CD14-positive monocyte (primary cell): ENCODE measurements around the gene KDM6A. TPM values are rescaled to one million over a fixed set of nuclear protein-coding genes. Genes with fewer than 3 reads are reported as not detected.

Experiments used
- DNase-seq, 3 donors: peaks; one replicate each; pipeline ENCODE4 v3.0.0-alpha.2; 2011 to 2022
- H2AFZ ChIP-seq: 2 replicates; pipeline ENCODE4 v1.6.0; 2012; ENCODE audit warnings: mild to moderate bottlenecking, low read depth, low read length, inconsistent platforms; ENCODE audit not compliant: insufficient read depth, poor library complexity, severe bottlenecking
- H3K27ac ChIP-seq, 2 donors: 1 replicate in 1 of 2; 2 replicates in 1 of 2; pipeline ENCODE4 v1.5.1; 2012 to 2013; ENCODE audit warnings: low read length in 2 of 2, control low read depth in 1 of 2, inconsistent platforms in 1 of 2, low read depth in 1 of 2, mild to moderate bottlenecking in 1 of 2
- H3K27me3 ChIP-seq, 2 donors: one replicate each; pipeline versions ENCODE4 v1.6.0 to v1.6.1; 2011 to 2013; ENCODE audit warnings: low read length in 2 of 2; ENCODE audit not compliant: control insufficient read depth in 2 of 2, insufficient read depth in 2 of 2
- H3K36me3 ChIP-seq, 2 donors: replicated peaks in 1 of 2; 1 replicate in 1 of 2; 2 replicates in 1 of 2; pipeline versions ENCODE4 v1.5.1 to v1.6.1; 2012 to 2013; ENCODE audit warnings: low read length in 2 of 2, control low read depth in 1 of 2, inconsistent platforms in 1 of 2, mild to moderate bottlenecking in 1 of 2; ENCODE audit not compliant: insufficient read depth in 2 of 2, control insufficient read depth in 1 of 2
- H3K4me1 ChIP-seq, 2 donors: 1 replicate in 1 of 2; 2 replicates in 1 of 2; pipeline versions ENCODE4 v1.5.1 to v1.6.1; 2012 to 2013; ENCODE audit warnings: low read length in 2 of 2, control low read depth in 1 of 2, inconsistent platforms in 1 of 2, mild to moderate bottlenecking in 1 of 2, moderate library complexity in 1 of 2; ENCODE audit not compliant: insufficient read depth in 2 of 2, control insufficient read depth in 1 of 2
- H3K4me2 ChIP-seq: replicated peaks from 2 replicates; pipeline ENCODE3; 2012; ENCODE audit warnings: low read length, moderate library complexity, mild to moderate bottlenecking; ENCODE audit not compliant: poor library complexity, severe bottlenecking; ENCODE audit errors: extremely low read depth
- H3K4me3 ChIP-seq, 3 experiments: fragments of 200-600 bp in 1 of 3; sonication (generic) in 1 of 3; replicated peaks in 1 of 3; 1 replicate in 2 of 3; 2 replicates in 1 of 3; pipeline ENCODE4 v1.5.1; 2011 to 2013; ENCODE audit warnings: low read length in 3 of 3, mild to moderate bottlenecking in 3 of 3, control low read depth in 2 of 3, low read depth in 2 of 3, inconsistent platforms in 1 of 3, moderate library complexity in 1 of 3
- H3K79me2 ChIP-seq: 2 replicates; pipeline ENCODE4 v1.6.0; 2012; ENCODE audit warnings: mild to moderate bottlenecking, control low read depth, inconsistent platforms, low read length, moderate library complexity; ENCODE audit not compliant: insufficient read depth
- H3K9ac ChIP-seq: 2 replicates; pipeline ENCODE4 v1.6.0; 2017; ENCODE audit warnings: low read length, mild to moderate bottlenecking; ENCODE audit not compliant: insufficient read depth, poor library complexity, severe bottlenecking
- H3K9me3 ChIP-seq, 2 donors: replicated peaks in 1 of 2; 1 replicate in 1 of 2; 2 replicates in 1 of 2; pipeline versions ENCODE4 v1.5.1 to v1.6.1; 2012 to 2013; ENCODE audit warnings: low read length in 2 of 2, control low read depth in 1 of 2; ENCODE audit not compliant: control insufficient read depth in 1 of 2, insufficient read depth in 1 of 2
- H4K20me1 ChIP-seq: 2 replicates; pipeline ENCODE4 v1.6.0; 2012; ENCODE audit warnings: mild to moderate bottlenecking, low read length, control low read depth, moderate library complexity; ENCODE audit not compliant: insufficient read depth
- H3K27ac Mint-ChIP-seq, 7 donors: one replicate each; pipeline ENCODE4 v1.8.0; 2020; ENCODE audit warnings: mild to moderate bottlenecking in 7 of 7, mixed read lengths in 7 of 7, moderate library complexity in 6 of 7, inconsistent platforms in 2 of 7
- H3K27me3 Mint-ChIP-seq, 3 donors: one replicate each; pipeline ENCODE4 v1.8.0; 2021 to 2022; ENCODE audit warnings: low read depth in 3 of 3, mild to moderate bottlenecking in 3 of 3, mixed read lengths in 3 of 3, moderate library complexity in 3 of 3, inconsistent platforms in 1 of 3
- H3K36me3 Mint-ChIP-seq, 2 donors: one replicate each; pipeline ENCODE4 v1.8.0; 2020; ENCODE audit warnings: mixed read lengths in 2 of 2, inconsistent platforms in 1 of 2, mild to moderate bottlenecking in 1 of 2
- H3K4me1 Mint-ChIP-seq: one replicate; pipeline ENCODE4 v1.8.0; 2020; ENCODE audit warnings: mild to moderate bottlenecking, mixed read lengths
- H3K4me3 Mint-ChIP-seq, 2 donors: one replicate each; pipeline ENCODE4 v1.8.0; 2020; ENCODE audit warnings: mild to moderate bottlenecking in 2 of 2, mixed read lengths in 2 of 2, moderate library complexity in 1 of 2
- H3K9me3 Mint-ChIP-seq, 7 donors: one replicate each; pipeline ENCODE4 v1.8.0; 2020 to 2022; ENCODE audit warnings: mixed read lengths in 7 of 7, mild to moderate bottlenecking in 6 of 7, moderate library complexity in 6 of 7, inconsistent platforms in 2 of 7
- CTCF ChIP-seq: fragments of 200-600 bp; IDR thresholded peaks from one replicate; pipeline ENCODE4 v1.8.0; 2022; ENCODE audit warnings: antibody characterized with exemption, mild to moderate bottlenecking
- WGBS: methylation state at CpG from one replicate; pipeline ENCODE4 v1.1.5; 2013; ENCODE audit warnings: missing lambda C conversion rate; ENCODE audit not compliant: insufficient coverage; 5-methylcytosine and 5-hydroxymethylcytosine counted together
- intact Hi-C, 2 donors: fragments of 100-400 bp; cut with micrococcal nuclease; formaldehyde crosslinking; loops; one replicate each; pipeline versions ENCODE4 v1.15.0 to v1.15.1; 2023
- polyA plus RNA-seq, 3 donors: library from polyadenylated mRNA; depleted of rRNA in 1 of 3; unstranded in 2 of 3; stranded (reverse) in 1 of 3; fragments of 300-500 nt in 2 of 3; fragments of >200 nt in 1 of 3; fragmentation: Illumina TruSeq in 2 of 3; gene quantifications; 1 replicate in 2 of 3; 2 replicates in 1 of 3; pipeline ENCODE4 v1.2.3, GENCODE V29; 2012 to 2021

Gene KDM6A
- polyA plus RNA-seq, 3 donors, result 7.6 to 35.0 (median 13.8) TPM

- no CpG with 5 or more reads among the region's 6 CpGs for WGBS
- no peaks in the 10 kb centered on the region for H3K27me3 ChIP-seq
- peaks cover 0 to 5% of the 10 kb centered on the region in 2 donors for H3K9me3 ChIP-seq
- no peaks in the 10 kb centered on the region for H3K4me1 ChIP-seq
- no peak overlapping the region for H3K27ac Mint-ChIP-seq
- H3K4me3 ChIP-seq, result no peak overlapping the region
- no peak for DNase-seq
- H3K9me3 Mint-ChIP-seq, result peaks cover 0 to 12% (median 3%) of the 10 kb centered on the region in 7 donors
- H3K4me3 Mint-ChIP-seq, result no peak overlapping the region
- H3K4me1 Mint-ChIP-seq, result peaks cover 4% of the 10 kb centered on the region
- H3K36me3 Mint-ChIP-seq, result peaks cover 3 to 18% of the 10 kb centered on the region in 2 donors
- H3K4me2 ChIP-seq, result no peak overlapping the region
- H3K79me2 ChIP-seq, result peaks cover 81% of the 10 kb centered on the region
- H3K27me3 Mint-ChIP-seq, result no peaks in the 10 kb centered on the region
- no peak for TF ChIP-seq CTCF
- H3K36me3 ChIP-seq, result peaks cover 0 to 6% of the 10 kb centered on the region in 2 donors
- intact Hi-C loops, result no loop called here
- H2AFZ ChIP-seq, result no peak overlapping the region
- H3K27ac ChIP-seq, result no peak overlapping the region
- peaks cover 82% of the 10 kb centered on the region for H4K20me1 ChIP-seq
- no peak overlapping the region for H3K9ac ChIP-seq
Measured at GRCh38 chrX:44980403-44980802, 107.4 kb downstream of the KDM6A start.

GRCh38 chrX:44980883-44981282 lies 107.9 kb downstream of the KDM6A start:
- Mint-ChIP-seq H3K4me1 (peaks cover 4% of the 10 kb centered on the region), H3K36me3 (peaks cover 2 to 17% of the 10 kb centered on the region in 2 donors), H3K27me3 (no peaks in the 10 kb centered on the region), H3K4me3 (no peak overlapping the region), H3K9me3 (peaks cover 0 to 8% (median 3%) of the 10 kb centered on the region in 7 donors), H3K27ac (peak overlapping the region in 1 of 7 donors; percentile 80)
- Histone ChIP-seq H3K9me3 (peaks cover 0 to under 1% of the 10 kb centered on the region in 2 donors), H3K79me2 (peaks cover 81% of the 10 kb centered on the region), H2AFZ (no peak overlapping the region), H3K36me3 (peaks cover 0 to 1% of the 10 kb centered on the region in 2 donors), H3K27me3 (no peaks in the 10 kb centered on the region), H3K4me1 (no peaks in the 10 kb centered on the region), H4K20me1 (peaks cover 77% of the 10 kb centered on the region), H3K4me2 (no peak overlapping the region), H3K4me3 (no peak overlapping the region), H3K27ac (no peak overlapping the region), H3K9ac (no peak overlapping the region)
- no peak for DNase-seq
- TF ChIP-seq CTCF, result no peak
- no CpG with 5 or more reads among the region's 2 CpGs for WGBS
- intact Hi-C loops, result no loop called here
